ENCODE results near the gene DPPA3. TPM values are rescaled to one million over a fixed set of nuclear protein-coding genes. Genes with fewer than 3 reads are reported as not detected.
"Not testable (repeated sequence)": the region's sequence is repeated elsewhere in the genome, so short reads cannot be mapped to it uniquely, and the experiment has no call there.

Gene DPPA3
- total RNA-seq, 1 donor from 2014 or later, result not detected

GRCh38 chr12:7730984-7731383, 19.8 kb downstream of the DPPA3 start:
- not testable (repeated sequence) for DNase-seq (ENCODE audit: low spot score)

GRCh38 chr12:7731486-7731885, 20.3 kb downstream of the DPPA3 start:
- DNase-seq (ENCODE audit: low spot score), result no peak

DNA sequence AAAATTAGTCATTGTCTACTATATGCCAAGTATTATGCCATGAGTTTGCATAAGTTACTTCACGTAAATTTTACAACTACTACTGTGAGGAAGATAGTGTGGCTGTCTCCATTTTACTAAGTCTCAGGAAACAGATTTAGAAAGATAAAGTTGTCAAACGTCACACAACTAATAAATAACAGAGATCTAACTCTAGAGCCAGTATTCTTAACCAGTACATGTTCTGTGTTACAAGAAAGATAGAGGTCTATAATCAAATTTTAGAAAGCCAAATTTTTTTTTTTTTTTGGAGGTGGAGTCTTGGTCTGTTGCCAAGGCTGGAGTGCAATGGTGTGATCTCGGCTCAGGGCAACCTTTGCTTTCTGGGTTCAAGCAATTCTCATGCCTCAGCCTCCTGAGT, 21.8 kb downstream of the DPPA3 start:
- no peak for DNase-seq (ENCODE audit: low spot score)

GRCh38 chr12:7747246-7747645, 36.0 kb downstream of the DPPA3 start, which contains the start of gene CLEC4C:
CLEC4C (minus strand) TSS chr12:7747375; CDS start chr12:7747348, 27 bp downstream.
- DNase-seq (ENCODE audit: low spot score), result no peak

DNA sequence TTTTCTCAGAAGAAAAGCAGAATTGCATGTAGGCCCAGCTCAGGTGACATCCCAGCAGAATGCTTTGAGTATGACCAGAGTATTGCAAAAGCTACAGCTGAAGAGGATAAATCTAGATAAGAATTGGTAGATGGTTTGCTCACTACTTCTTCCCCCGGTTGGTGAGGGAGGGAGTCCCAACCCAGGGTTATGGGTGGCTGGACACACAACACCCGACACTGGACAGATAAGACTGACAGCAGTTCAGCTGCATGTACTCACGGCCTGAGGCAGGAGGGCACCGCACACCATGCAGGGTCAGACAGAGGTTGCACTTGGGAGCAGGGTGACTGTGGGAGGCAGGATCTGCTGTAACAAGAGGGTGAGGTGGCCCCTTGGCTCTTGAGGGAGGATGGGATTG, 37.6 kb downstream of the DPPA3 start:
- no peak for DNase-seq (ENCODE audit: low spot score)

- no peak for DNase-seq (ENCODE audit: low spot score)
These were observed 38.2 kb downstream of the DPPA3 start for GRCh38 chr12:7749442-7749841.

DNA sequence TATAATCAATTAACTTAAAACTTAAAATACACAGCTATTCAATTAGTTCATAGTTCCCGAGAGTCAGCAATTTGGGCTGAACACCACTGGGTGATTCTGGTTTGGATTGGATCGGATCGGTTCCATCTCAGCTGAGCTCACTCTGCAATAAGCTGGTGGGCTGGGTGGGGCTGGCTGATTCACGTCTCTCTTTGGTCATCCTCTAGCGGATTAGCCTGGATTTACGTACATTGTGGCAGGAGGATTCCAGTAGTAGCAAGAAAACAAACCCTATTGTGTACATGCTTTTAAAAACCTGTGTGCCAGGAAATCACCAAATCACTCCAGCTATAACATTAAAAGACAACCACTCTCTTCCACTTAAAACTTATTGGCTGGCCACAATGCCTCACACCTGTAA, 39.1 kb downstream of the DPPA3 start:
- DNase-seq (ENCODE audit: low spot score), result no peak

- DNase-seq (ENCODE audit: low spot score), result no peak
These were observed 40.2 kb downstream of the DPPA3 start for GRCh38 chr12:7751394-7751793.

- not testable (repeated sequence) for DNase-seq (ENCODE audit: low spot score)
These were observed 41.0 kb downstream of the DPPA3 start for GRCh38 chr12:7751941-7752922.

GRCh38 chr12:7755668-7756067, 44.4 kb downstream of the DPPA3 start:
- not testable (repeated sequence) for DNase-seq (ENCODE audit: low spot score)

DNA sequence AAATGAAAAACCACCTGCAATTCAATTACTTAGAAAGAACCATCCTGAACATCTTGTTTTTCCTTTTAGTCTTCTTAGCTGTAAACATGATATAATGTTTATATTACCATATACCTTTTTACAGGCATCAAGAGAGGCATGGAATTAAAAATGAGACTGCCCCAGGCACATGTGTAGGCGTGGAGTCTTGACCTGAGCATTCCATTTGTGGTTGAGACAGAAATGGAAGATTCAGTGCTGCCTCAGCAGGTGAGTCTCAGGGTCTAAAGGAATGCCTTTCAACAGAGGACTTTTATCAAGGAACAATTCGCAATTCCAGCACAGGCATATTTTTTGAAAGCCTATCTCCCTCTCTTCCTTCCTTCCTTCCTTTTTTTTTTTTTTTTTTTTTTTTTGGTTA, 45.8 kb downstream of the DPPA3 start:
- DNase-seq (ENCODE audit: low spot score), result no peak

DNA sequence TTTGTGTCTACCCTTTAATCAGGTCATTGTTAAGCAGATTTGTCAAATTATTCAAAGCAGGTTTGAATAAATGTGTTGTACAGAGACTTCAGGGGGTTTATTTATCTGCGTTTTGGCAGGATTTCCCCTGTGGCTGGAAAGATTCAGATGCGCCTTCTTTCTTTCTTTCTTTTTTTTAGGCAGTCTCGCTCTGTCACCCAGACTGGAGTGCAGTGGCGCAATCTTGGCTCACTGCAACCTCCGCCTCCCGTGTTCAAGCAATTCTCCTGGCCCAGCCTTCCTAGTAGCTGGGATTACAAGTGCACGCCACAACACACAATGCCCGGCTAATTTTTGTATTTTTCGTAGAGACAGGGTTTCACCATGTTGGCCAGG, 47.5 kb downstream of the DPPA3 start:
- no peak for DNase-seq (ENCODE audit: low spot score)

Other genes with a start within 250 kb of the DPPA3 start
- 74.3 TPM for gene CD163, start 207.7 kb upstream of the DPPA3 start, total RNA-seq
- gene APOBEC1, start 45.5 kb upstream of the DPPA3 start, total RNA-seq, result not detected
- not detected for gene GDF3, start 15.7 kb upstream of the DPPA3 start, total RNA-seq
- not detected for gene CLEC4C, start 35.9 kb downstream of the DPPA3 start, total RNA-seq
- gene NANOGNB, start 53.8 kb downstream of the DPPA3 start, total RNA-seq, result not detected
- gene NANOG, start 78.0 kb downstream of the DPPA3 start, total RNA-seq, result 2.5 TPM
- 0.31 TPM for gene SLC2A14, start 161.5 kb downstream of the DPPA3 start, total RNA-seq
- 61.9 TPM for gene SLC2A3, start 224.8 kb downstream of the DPPA3 start, total RNA-seq